Suprapubic skin (tissue), 4 donors: ENCODE measurements around the gene EBP. TPM values are rescaled to one million over a fixed set of nuclear protein-coding genes. Genes with fewer than 3 reads are reported as not detected.

ENCODE experiments used
- DNase-seq, 2 donors: peaks; one replicate each; pipeline ENCODE4 v3.0.0-alpha.2; 2019; ENCODE audit warnings: low spot score in 2 of 2
- H3K27ac ChIP-seq: fragments of 200-600 bp; sonication (generic); one replicate; pipeline ENCODE4 v1.5.1; 2019
- H3K27me3 ChIP-seq: fragments of 200-600 bp; sonication (generic); one replicate; pipeline ENCODE4 v1.5.1; 2019
- H3K36me3 ChIP-seq: fragments of 200-600 bp; sonication (generic); one replicate; pipeline ENCODE4 v1.5.1; 2019
- H3K4me1 ChIP-seq: fragments of 200-600 bp; sonication (generic); one replicate; pipeline ENCODE4 v1.5.1; 2019
- H3K4me3 ChIP-seq: fragments of 200-600 bp; sonication (generic); one replicate; pipeline ENCODE4 v1.5.1; 2019; ENCODE audit warnings: mild to moderate bottlenecking
- H3K9me3 ChIP-seq: fragments of 200-600 bp; sonication (generic); one replicate; pipeline ENCODE4 v1.5.1; 2019
- CTCF ChIP-seq, 2 donors: fragments of 200-600 bp in 1 of 2; fragments of 450-650 bp in 1 of 2; sonication (generic) in 1 of 2; IDR thresholded peaks; one replicate each; pipeline ENCODE4 v1.5.1; 2016 to 2019; ENCODE audit warnings: antibody characterized with exemption in 2 of 2, mild to moderate bottlenecking in 1 of 2, moderate library complexity in 1 of 2
- EP300 ChIP-seq: sonication (generic); formaldehyde crosslinking; IDR thresholded peaks from one replicate; pipeline ENCODE4 v1.6.1; 2017; ENCODE audit warnings: antibody characterized with exemption
- POLR2A ChIP-seq, 2 donors: fragments of 450-650 bp; IDR thresholded peaks; one replicate each; pipeline ENCODE4 v1.6.1; 2017; ENCODE audit warnings: antibody characterized with exemption in 2 of 2, mild to moderate bottlenecking in 2 of 2, moderate library complexity in 2 of 2
- POLR2AphosphoS5 ChIP-seq, 3 donors: sonication (generic); formaldehyde crosslinking; IDR thresholded peaks; one replicate each; pipeline ENCODE4 v1.6.1; 2017; ENCODE audit warnings: antibody characterized with exemption in 3 of 3
- WGBS: methylation state at CpG from one replicate; pipeline ENCODE4 v1.1.5; 2018; 5-methylcytosine and 5-hydroxymethylcytosine counted together
- total RNA-seq, 4 donors: library from RNA; depleted of rRNA; stranded (reverse); fragments of >200 nt; gene quantifications; one replicate each; pipeline ENCODE4 v1.1.0, GENCODE V29; 2016

Gene EBP
- total RNA-seq, 4 donors from 2014 or later, result 43.4 to 82.7 (median 71.9) TPM

- H3K27me3 ChIP-seq, result no peaks in the 10 kb centered on the region
- H3K27ac ChIP-seq, result peak overlapping the region; percentile 87
- no peaks in the 10 kb centered on the region for H3K9me3 ChIP-seq
- TF ChIP-seq POLR2AphosphoS5 (IDR thresholded peaks at IDR 0.05) (no peak), EP300 (no peak), CTCF (IDR thresholded peaks at IDR 0.05) (no peak)
- 66% methylated on average over 3 of the region's 3 CpGs for WGBS
- H3K4me3 ChIP-seq, result no peak overlapping the region
- peaks cover 18% of the 10 kb centered on the region for H3K36me3 ChIP-seq
- peaks cover 7% of the 10 kb centered on the region for H3K4me1 ChIP-seq
- DNase-seq, result no peak
These were observed 9.1 kb downstream of the EBP start for GRCh38 chrX:48530736-48531135.

- Histone ChIP-seq H3K4me3 (no peak overlapping the region), H3K27me3 (no peaks in the 10 kb centered on the region), H3K27ac (peak overlapping the region; percentile 87), H3K4me1 (peaks cover 7% of the 10 kb centered on the region), H3K36me3 (peaks cover 18% of the 10 kb centered on the region), H3K9me3 (no peaks in the 10 kb centered on the region)
- TF ChIP-seq POLR2A (IDR thresholded peaks at IDR 0.05), result no peak
- no peak for TF ChIP-seq EP300
- no peak for TF ChIP-seq CTCF (IDR thresholded peaks at IDR 0.05)
- no peak for TF ChIP-seq POLR2AphosphoS5 (IDR thresholded peaks at IDR 0.05)
- WGBS, result 51% methylated on average over 5 of the region's 5 CpGs
- DNase-seq, result no peak
These were observed 9.9 kb downstream of the EBP start for GRCh38 chrX:48531358-48531959.

DNA sequence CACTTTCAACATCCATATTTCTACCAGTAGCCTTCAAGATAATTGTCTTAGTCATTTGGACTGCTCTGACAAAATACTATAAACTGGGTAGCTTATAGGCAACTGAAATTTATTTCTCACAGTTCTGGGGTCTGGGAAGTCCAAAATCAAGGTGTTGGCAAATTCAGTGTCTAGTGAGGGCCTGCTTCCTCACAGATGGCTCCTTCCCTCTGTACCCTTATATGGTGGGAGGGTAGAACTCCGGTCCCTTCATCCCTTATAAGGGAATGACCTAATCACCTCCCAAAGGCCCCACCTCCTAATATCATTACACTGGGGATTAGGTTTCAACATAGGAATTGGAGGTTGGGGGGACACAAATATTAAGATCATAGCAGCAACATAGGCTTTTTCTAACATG is 10.6 kb downstream of the EBP start:
- H3K27me3 ChIP-seq, result no peaks in the 10 kb centered on the region
- WGBS, result 70% methylated on average over 1 of the region's 1 CpG
- H3K4me3 ChIP-seq, result no peak overlapping the region
- peaks cover 7% of the 10 kb centered on the region for H3K4me1 ChIP-seq
- no peaks in the 10 kb centered on the region for H3K9me3 ChIP-seq
- TF ChIP-seq CTCF (IDR thresholded peaks at IDR 0.05) (no peak), POLR2A (IDR thresholded peaks at IDR 0.05) (no peak), POLR2AphosphoS5 (IDR thresholded peaks at IDR 0.05) (no peak), EP300 (no peak)
- peak overlapping the region; percentile 87 for H3K27ac ChIP-seq
- peaks cover 15% of the 10 kb centered on the region for H3K36me3 ChIP-seq
- DNase-seq, result no peak

- H3K4me1 ChIP-seq, result peaks cover 7% of the 10 kb centered on the region
- TF ChIP-seq EP300 (no peak), POLR2AphosphoS5 (IDR thresholded peaks at IDR 0.05) (no peak), POLR2A (IDR thresholded peaks at IDR 0.05) (no peak)
- DNase-seq, result no peak
- no peak overlapping the region for H3K4me3 ChIP-seq
- WGBS, result 81% methylated on average over 3 of the region's 3 CpGs
- H3K27me3 ChIP-seq, result no peaks in the 10 kb centered on the region
- H3K27ac ChIP-seq, result no peak overlapping the region
- no peaks in the 10 kb centered on the region for H3K9me3 ChIP-seq
- peaks cover 6% of the 10 kb centered on the region for H3K36me3 ChIP-seq
These were observed 11.6 kb downstream of the EBP start for GRCh38 chrX:48533165-48533564.

DNA sequence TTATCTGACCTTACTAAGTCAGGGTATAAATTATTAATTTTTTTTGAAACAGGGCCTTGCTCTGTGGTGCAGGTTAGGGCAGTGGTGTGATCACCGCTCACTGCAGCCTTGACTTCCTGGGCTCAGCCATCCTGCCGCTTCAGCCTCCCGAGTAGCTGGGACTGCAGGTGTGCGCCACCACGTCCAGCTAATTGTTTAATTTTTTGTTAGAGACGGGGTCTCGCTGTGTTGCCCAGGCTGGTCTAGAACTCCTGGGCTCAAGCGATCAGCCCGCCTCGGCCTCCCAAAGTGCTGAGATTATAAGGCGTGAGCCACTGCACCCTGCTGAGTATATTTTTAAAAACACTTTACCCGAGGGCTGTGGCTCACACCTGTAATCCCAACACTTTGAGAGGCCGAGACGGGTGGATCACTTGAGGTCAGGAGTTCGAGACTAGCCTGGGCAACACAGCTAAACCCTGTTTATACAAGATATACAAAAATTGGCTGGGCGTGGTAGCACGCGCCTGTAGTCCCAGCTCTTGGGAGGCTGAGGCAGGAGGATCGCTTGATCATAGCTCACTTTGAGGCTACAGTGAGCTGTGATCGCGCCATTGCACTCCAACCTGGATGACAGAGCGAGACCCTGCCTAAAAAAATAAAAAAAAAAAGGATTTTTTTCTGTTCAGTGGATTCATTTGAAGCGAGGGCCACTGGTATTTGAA is 17.2 kb downstream of the EBP start:
- Histone ChIP-seq H3K9me3 (no peaks in the 10 kb centered on the region), H3K27me3 (no peaks in the 10 kb centered on the region), H3K4me3 (peak overlapping the region; percentile 66), H3K4me1 (peaks cover 9% of the 10 kb centered on the region), H3K36me3 (no peaks in the 10 kb centered on the region), H3K27ac (peak overlapping the region; percentile 93)
- DNase-seq, result no peak
- no peak for TF ChIP-seq CTCF (IDR thresholded peaks at IDR 0.05)
- TF ChIP-seq POLR2A (IDR thresholded peaks at IDR 0.05), result no peak
- WGBS, result 83% methylated on average over 23 of the region's 23 CpGs
